Measurements from ENCODE around the gene ZNF33B. TPM values are rescaled to one million over a fixed set of nuclear protein-coding genes. Genes with fewer than 3 reads are reported as not detected.

The ZNF33B gene
- total RNA-seq, 1 experiment from 2014 or later, result 22.7 TPM

GRCh38 chr10:42650374-42650773 lies 12.0 kb upstream of the ZNF33B start (continued):
- no peak for TF ChIP-seq ZNF281 (CRISPR knock-in tag; IDR thresholded peaks at IDR 0.05)
- TF ChIP-seq SMAD3 (CRISPR knock-in tag; IDR thresholded peaks at IDR 0.05; ENCODE audit: borderline replicate concordance), result no peak
- TF ChIP-seq GTF2I (CRISPR knock-in tag; conservative IDR thresholded peaks at IDR 0.05), result no peak

GRCh38 chr10:42648512-42648911 lies 10.1 kb upstream of the ZNF33B start:
- ChIA-PET CTCF (no interaction called here), POLR2A (no interaction called here)
- no peak overlapping the region for H3K27ac Mint-ChIP-seq
- TF ChIP-seq JUN (CRISPR knock-in tag; IDR thresholded peaks at IDR 0.05), result no peak
- no peak for TF ChIP-seq AR (CRISPR knock-in tag; IDR thresholded peaks at IDR 0.05)
- TF ChIP-seq MYBL2 (CRISPR knock-in tag; IDR thresholded peaks at IDR 0.05), result no peak
- TF ChIP-seq ETV6 (CRISPR knock-in tag; IDR thresholded peaks at IDR 0.05), result no peak
- no peak for TF ChIP-seq ERG (CRISPR knock-in tag; IDR thresholded peaks at IDR 0.05)
- no peak for TF ChIP-seq KAT7 (CRISPR knock-in tag; IDR thresholded peaks at IDR 0.05; ENCODE audit: borderline replicate concordance)
- TF ChIP-seq ZNF138 (CRISPR knock-in tag; conservative IDR thresholded peaks at IDR 0.05), result no peak
- no peak for TF ChIP-seq USF1 (CRISPR knock-in tag; IDR thresholded peaks at IDR 0.05)
- TF ChIP-seq PREB (CRISPR knock-in tag; IDR thresholded peaks at IDR 0.05; ENCODE audit: borderline replicate concordance), result no peak
- TF ChIP-seq GRHL2 (CRISPR knock-in tag; IDR thresholded peaks at IDR 0.05; ENCODE audit: insufficient replicate concordance, severe bottlenecking), result no peak
- TF ChIP-seq ZNF416 (CRISPR knock-in tag; IDR thresholded peaks at IDR 0.05), result no peak
- TF ChIP-seq ZNF281 (CRISPR knock-in tag; IDR thresholded peaks at IDR 0.05), result no peak
- no peak for TF ChIP-seq GABPB1 (CRISPR knock-in tag; IDR thresholded peaks at IDR 0.05)
- TF ChIP-seq ZNF317 (CRISPR knock-in tag; IDR thresholded peaks at IDR 0.05; ENCODE audit: borderline replicate concordance, low read depth), result no peak
- TF ChIP-seq FOXP4 (CRISPR knock-in tag; IDR thresholded peaks at IDR 0.05), result no peak
- TF ChIP-seq ZNF121 (CRISPR knock-in tag; IDR thresholded peaks at IDR 0.05), result no peak
- TF ChIP-seq ZBTB43 (CRISPR knock-in tag; IDR thresholded peaks at IDR 0.05), result no peak
- TF ChIP-seq ESRRA (CRISPR knock-in tag; IDR thresholded peaks at IDR 0.05; ENCODE audit: borderline replicate concordance), result no peak
- no peak for TF ChIP-seq EMX1 (CRISPR knock-in tag; IDR thresholded peaks at IDR 0.05)
- H3K4me3 Mint-ChIP-seq, result no peak overlapping the region
- H3K4me1 Mint-ChIP-seq, result peaks cover 20% of the 10 kb centered on the region
- peaks cover 4% of the 10 kb centered on the region for H3K27me3 Mint-ChIP-seq (ENCODE audit: low read depth)
- DNase-seq (ENCODE audit: low spot score), result no peak
- peaks cover 55% of the 10 kb centered on the region for H3K9me3 Mint-ChIP-seq
- peaks cover 6% of the 10 kb centered on the region for H3K36me3 Mint-ChIP-seq
- no peak for ATAC-seq
